Right ventricle myocardium inferior (tissue), 1 donor: ENCODE measurements around the gene FXYD1. TPM values are rescaled to one million over a fixed set of nuclear protein-coding genes. Genes with fewer than 3 reads are reported as not detected.
A peak's percentile ranks its signal among the peaks of the same experiment; 100 is the strongest.
"Not testable (repeated sequence)": the region's sequence is repeated elsewhere in the genome, so short reads cannot be mapped to it uniquely, and the experiment has no call there.

Experiments used
- ATAC-seq: fragments of 200-7000 bp; cut with Tn5 transposase; one replicate; pipeline ENCODE4 v1.9.1; 2020; ENCODE audit warnings: mild to moderate bottlenecking, moderate library complexity
- DNase-seq: peaks from one replicate; pipeline ENCODE4 v3.0.0; 2021; ENCODE audit errors: missing footprints
- intact Hi-C: fragments of 100-400 bp; cut with DNase I; formaldehyde crosslinking; loops from one replicate; pipeline ENCODE4 v1.11.0; 2022
- total RNA-seq: library from RNA; stranded (reverse); fragmentation: NEBNext Ultra II Directional; extraction: Animal tissue kit (Norgen Biotek cat#: 25700); gene quantifications from one replicate; pipeline ENCODE4 v1.2.1, GENCODE V29; 2021
- donor health status: DM: no; HTN: yes; CAD: no; lungs with severe emphysema.

FXYD1 gene
- total RNA-seq, 1 donor from 2014 or later: 556 TPM

- ATAC-seq (no peak), DNase-seq (no peak)
- intact Hi-C loops: no loop called here
Observed at GRCh38 chr19:35120492-35120891, 18.1 kb upstream of the FXYD1 start.

DNA sequence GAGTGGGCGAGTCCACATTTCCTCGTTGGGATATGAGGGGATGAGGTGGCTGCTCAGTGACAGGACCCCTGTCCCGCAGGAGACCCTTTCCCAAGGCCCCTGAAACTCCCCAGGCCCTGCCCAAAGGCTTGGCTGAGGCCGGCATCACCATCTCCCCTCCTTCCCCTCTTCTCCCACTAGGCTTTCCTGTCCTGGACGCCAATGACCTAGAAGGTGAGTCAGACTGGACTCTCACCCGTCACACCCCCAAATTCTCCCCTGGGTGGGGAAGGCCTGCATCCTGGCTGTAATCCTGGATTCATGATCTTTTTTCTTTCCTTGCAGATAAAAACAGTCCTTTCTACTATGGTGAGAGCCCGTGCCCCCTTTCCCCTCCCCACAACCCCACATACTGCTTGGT is 17.7 kb upstream of the FXYD1 start:
- DNase-seq (no peak), ATAC-seq (no peak)
- intact Hi-C loops: no loop called here

- DNase-seq (no peak), ATAC-seq (no peak)
- intact Hi-C loops: no loop called here
Observed at GRCh38 chr19:35122687-35123551, 15.7 kb upstream of the FXYD1 start.

- ATAC-seq (peak; percentile 1), DNase-seq (no peak)
- intact Hi-C loops: no loop called here
Observed at GRCh38 chr19:35123573-35123972, 15.1 kb upstream of the FXYD1 start.

DNA sequence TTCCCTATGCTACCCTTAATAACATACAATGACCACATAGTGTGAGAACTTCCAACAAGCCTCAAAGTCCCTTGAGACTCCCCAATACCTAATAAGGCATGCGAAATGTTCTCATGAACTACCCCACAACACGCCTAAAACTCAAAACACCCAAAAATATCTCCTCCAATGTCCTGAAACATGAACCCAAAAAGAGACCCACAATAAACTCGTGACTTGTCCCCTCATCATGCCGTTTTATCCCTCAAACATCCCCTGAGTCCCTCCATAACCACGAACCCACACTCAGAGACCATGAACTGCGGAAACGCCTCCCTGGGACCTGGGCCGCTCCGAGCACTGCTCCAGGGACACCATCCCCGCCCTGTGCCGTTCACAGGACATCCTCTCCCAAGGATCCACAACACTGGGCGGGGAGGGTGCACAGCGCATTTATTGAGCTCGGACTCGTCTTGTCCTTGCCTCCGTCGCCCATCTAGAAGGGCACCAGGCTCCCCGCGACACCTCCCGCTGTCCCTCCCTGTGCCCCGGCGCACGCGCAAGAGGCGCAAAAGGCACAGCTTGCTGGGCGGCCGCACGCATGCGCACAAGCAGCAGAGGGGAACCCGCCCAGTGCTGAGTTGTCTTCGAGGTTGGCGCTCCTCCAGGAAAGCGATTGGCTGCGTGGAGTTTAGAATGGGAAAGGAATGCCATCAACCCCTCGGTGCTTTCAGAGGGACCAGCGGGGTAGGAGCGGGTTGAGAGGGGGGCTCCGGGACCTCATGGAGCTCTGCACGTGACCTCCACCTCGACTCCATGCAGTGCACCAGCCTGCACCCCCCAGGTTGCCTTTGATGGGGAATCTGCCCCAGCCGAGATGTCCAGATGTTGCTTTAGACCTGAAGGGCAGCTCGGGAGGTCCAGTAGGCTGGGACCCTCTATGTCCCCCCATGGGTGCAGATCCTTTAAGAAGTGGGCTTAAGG is 14.2 kb upstream of the FXYD1 start:
- ATAC-seq (peak; percentile 95), DNase-seq (peak; percentile 96)
- intact Hi-C loops: loop anchor here (1.0 kb wide), 1 partner anchor 15 kb away; no protein-coding TSS in a partner anchor

DNA sequence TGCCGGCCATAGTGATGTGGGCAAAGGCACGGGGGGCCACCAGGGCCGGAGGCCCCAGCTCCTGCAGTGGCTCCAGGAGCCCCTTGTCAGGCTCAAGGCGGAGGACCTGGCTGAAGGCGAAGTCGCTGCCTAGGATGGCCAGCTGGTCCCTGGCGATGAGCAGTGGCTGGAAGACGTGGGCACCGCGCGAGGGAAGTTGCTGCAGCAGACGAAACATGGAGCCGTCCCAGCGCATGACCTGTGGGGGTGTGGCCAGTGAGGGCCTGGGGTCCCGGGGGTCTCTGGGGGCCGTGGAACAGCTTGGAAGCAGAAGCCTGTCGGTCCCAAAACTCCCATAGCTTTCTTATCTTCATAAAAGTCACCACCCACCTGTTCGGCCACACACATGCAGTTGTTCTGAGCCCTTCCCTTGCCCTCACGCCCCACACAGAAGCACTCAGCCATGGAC is 13.3 kb upstream of the FXYD1 start:
- intact Hi-C loops: no loop called here
- ATAC-seq (no peak), DNase-seq (no peak)

DNA sequence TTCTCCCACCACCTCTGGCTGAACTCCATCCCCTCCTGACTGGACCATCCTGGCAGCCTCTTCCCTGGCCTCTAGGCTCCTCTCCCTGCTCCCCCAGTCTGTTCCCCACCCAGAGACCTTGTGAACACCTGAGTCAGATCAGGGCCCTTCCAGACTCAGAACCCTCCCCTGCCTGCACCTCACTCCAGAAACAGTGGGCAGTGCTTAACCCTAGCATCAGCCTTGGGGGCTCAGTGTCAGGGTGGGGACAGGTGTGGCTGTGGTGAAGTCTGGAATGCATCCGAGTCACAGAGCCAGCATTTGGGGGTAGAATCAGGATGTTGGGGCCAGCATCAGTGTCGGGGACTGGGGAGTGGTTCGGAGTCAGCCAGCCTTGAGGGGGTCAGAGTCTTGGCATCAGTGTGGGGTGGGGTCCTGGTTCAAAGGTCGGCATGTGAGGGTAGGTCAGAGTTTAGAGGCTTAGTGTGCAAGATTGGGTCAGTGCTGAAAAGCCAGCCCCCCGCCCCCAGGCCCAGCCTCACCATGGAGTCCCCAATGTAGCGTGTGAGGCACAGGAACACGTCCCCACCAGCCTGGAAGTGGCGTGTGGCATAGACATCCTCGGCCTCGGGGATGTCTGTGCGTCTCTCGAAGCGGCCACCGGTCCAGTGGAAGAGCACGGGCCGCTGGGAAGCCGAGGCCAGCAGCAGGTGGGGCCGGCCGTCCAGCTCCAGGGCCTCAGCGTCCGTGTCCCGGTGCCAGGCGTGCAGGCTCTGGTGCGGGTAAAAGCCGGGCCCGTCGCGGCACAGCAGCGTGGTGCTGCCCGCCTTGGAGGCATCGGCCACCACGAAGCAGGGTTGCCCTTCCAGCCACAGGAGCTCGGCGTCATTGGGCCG is 12.6 kb upstream of the FXYD1 start:
- ATAC-seq (no peak), DNase-seq (no peak)
- intact Hi-C loops: no loop called here

- no peak for DNase-seq
- no peak for ATAC-seq
- intact Hi-C loops: no loop called here
Observed at GRCh38 chr19:35126624-35126959, 12.0 kb upstream of the FXYD1 start.

- DNase-seq (no peak), ATAC-seq (no peak)
- intact Hi-C loops: no loop called here
Observed at GRCh38 chr19:35127871-35128270, 10.8 kb upstream of the FXYD1 start.

- DNase-seq (no peak), ATAC-seq (no peak)
Observed at GRCh38 chr19:35128398-35129057, 10.1 kb upstream of the FXYD1 start.

GRCh38 chr19:35129724-35130274 is 8.8 kb upstream of the FXYD1 start:
- ATAC-seq, DNase-seq, intact Hi-C loops: not testable (repeated sequence)

More at GRCh38 chr19:35128398-35129057, 10.1 kb upstream of the FXYD1 start:
- intact Hi-C loops: no loop called here

DNA sequence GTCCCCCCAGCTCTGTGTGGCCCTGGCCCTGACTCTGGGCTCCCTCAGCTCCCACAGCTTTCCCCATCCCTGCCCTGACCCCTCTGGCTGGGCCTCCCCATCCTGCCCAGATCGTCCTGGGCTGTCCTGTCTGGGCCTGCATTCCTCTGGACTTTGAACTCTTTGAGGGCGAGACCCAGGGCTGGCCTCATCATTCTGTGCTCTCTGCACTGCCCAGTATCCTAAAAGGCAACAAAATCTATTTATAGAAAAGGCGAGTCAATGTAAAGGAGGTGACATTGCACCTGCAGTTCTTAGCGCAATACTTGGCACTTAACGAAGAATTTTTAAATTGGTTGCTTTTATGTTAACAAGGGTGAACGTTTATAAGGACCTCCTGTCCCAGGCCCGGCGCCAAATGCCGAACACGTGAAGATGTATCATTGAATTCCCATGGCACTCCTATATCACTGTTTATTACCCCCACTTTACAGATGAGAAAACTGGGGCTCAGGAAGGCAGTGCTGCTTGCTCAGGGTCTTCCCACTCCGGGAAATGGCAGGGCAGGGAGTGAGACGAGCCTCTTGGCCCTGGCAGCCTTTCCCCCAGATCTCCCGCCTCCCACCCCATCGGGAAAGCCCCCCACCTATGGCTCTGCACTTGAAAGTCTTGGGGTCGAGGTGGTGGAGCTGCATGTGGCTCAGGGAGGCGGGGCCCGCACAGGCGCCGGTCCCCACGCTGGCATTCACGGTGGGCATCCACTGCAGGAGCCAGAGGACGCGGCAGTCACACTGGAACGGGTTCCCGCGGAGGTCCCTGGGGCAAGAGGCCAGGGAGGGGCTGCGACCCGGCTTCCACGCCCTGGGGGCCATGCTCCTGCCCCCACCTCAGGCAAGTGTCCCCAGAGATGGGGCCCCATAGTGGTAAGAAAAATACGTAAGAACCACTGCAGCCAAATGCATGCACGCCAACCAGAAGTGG is 7.6 kb upstream of the FXYD1 start:
- DNase-seq: no peak
- ATAC-seq: no peak
- intact Hi-C loops: no loop called here

- intact Hi-C loops: no loop called here
- DNase-seq: no peak
Observed at GRCh38 chr19:35132254-35132653, 6.4 kb upstream of the FXYD1 start.

DNA sequence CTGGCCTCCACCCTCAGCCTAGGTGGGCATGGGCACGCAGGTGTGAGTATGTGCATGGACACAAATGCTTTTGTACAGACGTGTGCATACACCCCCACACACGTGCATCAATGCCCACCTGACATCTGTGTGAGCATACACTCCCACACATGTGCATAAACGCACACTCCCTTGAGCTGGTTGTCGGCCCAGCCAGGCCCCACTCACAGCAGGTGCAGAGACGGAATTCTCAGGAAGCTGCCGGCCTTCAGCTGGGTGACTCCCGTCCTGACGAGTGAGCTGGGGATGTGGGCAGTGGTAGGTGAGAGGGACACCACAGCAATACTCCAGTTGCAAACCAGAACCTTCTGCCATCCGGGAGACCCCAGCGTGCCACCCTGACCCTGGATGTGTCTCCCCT is 4.8 kb upstream of the FXYD1 start:
- intact Hi-C loops: loop anchor here (2.0 kb wide), 1 partner anchor 67 kb away; no protein-coding TSS in a partner anchor
- ATAC-seq: no peak
- no peak for DNase-seq

More at GRCh38 chr19:35132254-35132653, 6.4 kb upstream of the FXYD1 start:
- ATAC-seq: no peak

DNA sequence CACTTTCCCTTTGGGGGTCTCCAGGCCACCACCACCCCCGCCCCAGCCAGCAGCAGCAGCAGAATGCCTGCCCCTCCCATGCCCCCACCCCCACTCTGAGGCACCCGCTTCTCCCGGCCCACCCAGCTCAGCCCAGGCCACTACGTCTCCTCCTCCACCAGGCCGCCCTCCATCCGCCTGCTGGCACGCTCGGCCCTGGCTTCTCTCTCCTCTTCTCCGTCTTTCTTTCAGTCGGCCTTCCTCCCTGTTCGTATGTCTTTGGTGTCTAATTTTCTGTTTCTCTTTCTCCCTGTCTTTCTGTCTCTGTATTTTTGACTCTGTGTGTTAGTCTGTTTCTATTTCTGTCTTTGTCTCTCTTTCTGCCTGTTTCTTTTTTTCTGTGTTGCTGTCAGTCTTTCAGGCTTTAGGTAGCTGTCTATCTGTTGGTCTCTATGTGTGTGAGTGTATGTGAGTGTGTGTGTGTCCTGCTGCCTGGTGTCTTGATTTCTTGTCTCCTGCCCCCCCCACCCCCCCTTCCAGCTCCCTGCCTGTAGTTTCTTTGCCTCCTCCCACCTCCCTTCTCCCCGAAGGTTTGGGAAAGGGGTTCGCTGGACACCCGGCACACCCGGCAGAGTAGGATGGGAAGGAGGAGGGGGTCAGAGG is 3.9 kb upstream of the FXYD1 start, which contains the start of gene LGI4:
Gene LGI4, minus strand, starts transcription at position 459 of the 642 bp plus-strand sequence. Its CDS starts 379 bp downstream, at position 80.
- intact Hi-C loops: loop anchor here (1.0 to 2.0 kb wide), 2 partner anchors 20 to 68 kb away; no protein-coding TSS in a partner anchor
- DNase-seq: peak; percentile 75
- no peak for ATAC-seq

GRCh38 chr19:35135389-35135909 is 3.2 kb upstream of the FXYD1 start:
- intact Hi-C loops: loop anchor here (1.0 to 2.0 kb wide), 2 partner anchors 21 to 69 kb away; no protein-coding TSS in a partner anchor
- DNase-seq (peak; percentile 84), ATAC-seq (peak; percentile 52)
